AG04450 (cell line): ENCODE data around the gene MDFIC2. TPM values are rescaled to one million over a fixed set of nuclear protein-coding genes. Genes with fewer than 3 reads are reported as not detected.
"Not testable (repeated sequence)": the region's sequence is repeated elsewhere in the genome, so short reads cannot be mapped to it uniquely, and the experiment has no call there.

Experiments used
- CTCF ChIA-PET: fragments of 300-600, 350-600 bp; formaldehyde crosslinking; extraction: SDS; loops from one replicate; lab custom pipeline; 2022; ENCODE audit warnings: antibody characterized with exemption, inconsistent platforms; lab: Charles Lee
- POLR2A ChIA-PET: fragments of 350-600 bp; formaldehyde crosslinking; extraction: SDS; loops from one replicate; lab custom pipeline; 2021; ENCODE audit warnings: antibody characterized with exemption, inconsistent platforms; lab: Yijun Ruan, JAX
- DNase-seq: peaks from one replicate; pipeline ENCODE4 v3.0.0-alpha.2; 2011; ENCODE audit warnings: low read depth, low spot score
- H3K27ac ChIP-seq: one replicate; pipeline ENCODE4 v1.5.1; 2012; ENCODE audit warnings: low read depth, low read length, control low read depth
- H3K27me3 ChIP-seq: one replicate; pipeline ENCODE4 v1.6.0; 2012; ENCODE audit warnings: low read length; ENCODE audit not compliant: control insufficient read depth, insufficient read depth
- H3K4me3 ChIP-seq: 2 replicates; pipeline ENCODE4 v1.5.1; 2011; ENCODE audit warnings: mild to moderate bottlenecking, low read depth, low read length, control low read depth
- H3K9me3 ChIP-seq: 2 replicates; pipeline ENCODE4 v1.5.1; 2012; ENCODE audit warnings: low read length; ENCODE audit not compliant: control insufficient read depth, insufficient read depth
- polyA plus RNA-seq: library from polyadenylated mRNA; depleted of rRNA; stranded (reverse); fragments of >200 nt; gene quantifications from 2 replicates; pipeline ENCODE4 v1.2.3, GENCODE V29; 2011
- TF ChIP-seq, protein P1 (sequence below): IDR thresholded peaks from 2 replicates; pipeline ENCODE4 v1.5.1; 2011; ENCODE audit warnings: low read depth, low read length, control low read depth, inconsistent platforms

Gene MDFIC2
- polyA plus RNA-seq, 1 experiment = not detected

DNA sequence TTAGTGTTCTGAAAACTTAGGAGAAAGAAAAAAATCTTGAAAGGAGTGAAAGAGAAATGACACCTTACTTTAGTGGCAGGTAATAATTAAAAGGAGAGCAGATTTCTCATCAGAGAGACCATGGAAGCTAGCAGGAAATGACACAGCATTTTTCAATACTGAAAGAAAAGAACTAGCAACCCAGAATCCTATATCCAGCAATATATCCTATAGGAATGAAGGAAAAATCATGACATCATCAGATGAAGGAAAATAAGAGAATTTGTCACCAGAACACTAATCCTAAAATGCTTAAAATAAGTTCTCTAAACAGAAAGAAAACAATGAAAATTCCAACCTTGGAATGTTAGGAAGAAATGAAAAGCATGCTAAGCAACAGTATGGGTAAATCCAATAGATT is 39.8 kb upstream of the MDFIC2 start:
- POLR2A ChIA-PET = interaction anchor here (0.6 kb wide), 1 partner anchor 268 kb away, joined by 4 read pairs; no protein-coding TSS in a partner anchor
- no peak overlapping the region for H3K27ac ChIP-seq
- no peaks in the 10 kb centered on the region for H3K27me3 ChIP-seq
- CTCF ChIA-PET = interaction anchor here (0.6 kb wide), 2 partner anchors 81 to 232 kb away, joined by 3 read pairs; no protein-coding TSS in a partner anchor
- TF ChIP-seq, protein P1, sequence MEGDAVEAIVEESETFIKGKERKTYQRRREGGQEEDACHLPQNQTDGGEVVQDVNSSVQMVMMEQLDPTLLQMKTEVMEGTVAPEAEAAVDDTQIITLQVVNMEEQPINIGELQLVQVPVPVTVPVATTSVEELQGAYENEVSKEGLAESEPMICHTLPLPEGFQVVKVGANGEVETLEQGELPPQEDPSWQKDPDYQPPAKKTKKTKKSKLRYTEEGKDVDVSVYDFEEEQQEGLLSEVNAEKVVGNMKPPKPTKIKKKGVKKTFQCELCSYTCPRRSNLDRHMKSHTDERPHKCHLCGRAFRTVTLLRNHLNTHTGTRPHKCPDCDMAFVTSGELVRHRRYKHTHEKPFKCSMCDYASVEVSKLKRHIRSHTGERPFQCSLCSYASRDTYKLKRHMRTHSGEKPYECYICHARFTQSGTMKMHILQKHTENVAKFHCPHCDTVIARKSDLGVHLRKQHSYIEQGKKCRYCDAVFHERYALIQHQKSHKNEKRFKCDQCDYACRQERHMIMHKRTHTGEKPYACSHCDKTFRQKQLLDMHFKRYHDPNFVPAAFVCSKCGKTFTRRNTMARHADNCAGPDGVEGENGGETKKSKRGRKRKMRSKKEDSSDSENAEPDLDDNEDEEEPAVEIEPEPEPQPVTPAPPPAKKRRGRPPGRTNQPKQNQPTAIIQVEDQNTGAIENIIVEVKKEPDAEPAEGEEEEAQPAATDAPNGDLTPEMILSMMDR = no peak
- H3K4me3 ChIP-seq = no peak overlapping the region
- no peaks in the 10 kb centered on the region for H3K9me3 ChIP-seq
- no peak for DNase-seq

DNA sequence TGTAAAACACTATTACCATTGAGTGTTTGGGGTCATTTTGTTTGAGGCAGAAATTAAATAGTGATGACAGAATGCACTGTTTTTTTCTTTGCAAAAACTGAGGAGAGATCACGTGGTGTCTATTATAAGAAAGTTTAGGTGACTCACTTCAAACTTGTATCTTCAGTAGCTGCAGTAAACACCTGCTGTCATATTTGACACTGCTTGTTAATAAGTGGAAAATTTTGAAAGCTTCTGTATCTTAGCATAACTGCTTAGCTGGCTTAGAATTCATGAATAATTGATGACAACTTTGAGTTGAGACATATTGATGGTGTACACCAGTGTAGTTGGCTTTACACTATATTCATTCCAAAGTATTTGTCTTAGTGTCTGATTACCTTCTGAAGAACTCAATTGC is 29.7 kb upstream of the MDFIC2 start:
- H3K4me3 ChIP-seq = no peak overlapping the region
- no peak for DNase-seq
- TF ChIP-seq, protein P1 = no peak
- H3K27me3 ChIP-seq = no peaks in the 10 kb centered on the region
- no peaks in the 10 kb centered on the region for H3K9me3 ChIP-seq
- H3K27ac ChIP-seq = no peak overlapping the region
- ChIA-PET CTCF (no interaction called here), POLR2A (no interaction called here)

DNA sequence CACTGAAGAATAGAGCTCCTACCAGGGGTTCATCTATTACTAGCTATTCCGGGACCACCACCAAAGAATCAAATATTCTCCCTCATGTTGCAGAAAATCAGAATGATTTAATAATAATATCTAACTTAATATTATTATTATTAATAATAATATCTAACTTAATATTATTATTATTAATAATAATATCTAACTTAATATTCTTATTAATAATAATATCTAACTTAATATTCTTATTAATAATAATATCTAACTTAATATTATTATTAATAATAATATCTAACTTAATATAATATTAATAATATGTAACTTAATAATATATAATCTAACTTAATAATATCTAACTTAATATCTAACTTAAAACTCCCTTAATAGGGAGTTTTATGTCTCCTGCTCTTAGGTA is 24.4 kb upstream of the MDFIC2 start:
- CTCF ChIA-PET, H3K27ac ChIP-seq, H3K27me3 ChIP-seq, H3K4me3 ChIP-seq, DNase-seq, POLR2A ChIA-PET, H3K9me3 ChIP-seq: not testable (repeated sequence)

DNA sequence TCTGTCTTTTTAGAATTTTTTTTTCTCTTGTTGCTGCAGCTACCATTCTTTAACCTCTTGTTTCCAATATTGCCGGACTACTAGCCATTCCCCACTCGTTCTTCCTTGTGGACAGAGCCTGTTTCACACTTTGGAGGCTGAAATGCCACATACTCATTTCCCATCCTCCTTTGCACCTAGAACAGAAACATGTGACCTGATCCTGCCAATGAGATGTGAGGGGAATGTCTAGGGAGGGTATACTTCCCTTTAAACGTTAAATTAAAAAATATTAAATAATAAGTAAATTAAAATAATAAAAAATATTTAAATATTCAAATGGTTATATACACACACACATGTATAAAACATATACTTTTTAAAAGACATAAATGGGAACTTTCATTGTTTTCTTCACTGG is 20.6 kb upstream of the MDFIC2 start:
- CTCF ChIA-PET = interaction anchor here (0.7 kb wide), 1 partner anchor 227 kb away, joined by 3 read pairs; no protein-coding TSS in a partner anchor
- TF ChIP-seq, protein P1 = no peak

DNA sequence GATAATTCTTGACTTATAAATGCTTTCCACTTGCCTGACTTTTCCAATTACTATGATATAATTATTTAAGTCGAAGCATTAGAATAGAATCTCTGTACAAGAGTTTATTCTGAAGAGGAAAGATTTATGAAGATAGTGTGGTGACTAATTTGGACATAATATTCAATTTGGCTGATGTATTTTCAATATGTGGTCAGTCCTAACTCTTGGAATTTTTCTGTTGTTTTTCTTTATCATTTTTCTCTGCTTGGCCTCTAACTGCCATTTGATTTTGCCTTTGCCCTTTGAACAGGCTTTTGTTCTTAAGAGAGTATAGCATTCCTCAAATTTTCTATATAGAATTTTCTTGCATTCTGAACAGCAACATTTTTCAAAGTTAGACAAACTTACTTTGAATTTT is 2.6 kb upstream of the MDFIC2 start:
- TF ChIP-seq, protein P1 = no peak
- CTCF ChIA-PET = no interaction called here
- Histone ChIP-seq H3K4me3 (no peak overlapping the region), H3K9me3 (no peaks in the 10 kb centered on the region), H3K27me3 (no peaks in the 10 kb centered on the region), H3K27ac (no peak overlapping the region)
- POLR2A ChIA-PET = no interaction called here
- no peak for DNase-seq

More for the DNA sequence above, 20.6 kb upstream of the MDFIC2 start:
- no peak overlapping the region for H3K27ac ChIP-seq
- DNase-seq = no peak
- no peaks in the 10 kb centered on the region for H3K27me3 ChIP-seq
- POLR2A ChIA-PET = no interaction called here
- H3K9me3 ChIP-seq = no peaks in the 10 kb centered on the region
- no peak overlapping the region for H3K4me3 ChIP-seq
